Mucosa of stomach (tissue), 1 donor: ENCODE data around the gene MRPL50.

Experiments
- H3K27me3 ChIP-seq: one replicate; pipeline ENCODE4 v1.7.0; 2013; ENCODE audit warnings: mild to moderate bottlenecking, low read length; ENCODE audit not compliant: control insufficient read depth, insufficient read depth
- H3K36me3 ChIP-seq: one replicate; pipeline ENCODE4 v1.7.0; 2013; ENCODE audit warnings: low read length; ENCODE audit not compliant: control insufficient read depth, insufficient read depth
- H3K4me1 ChIP-seq: one replicate; pipeline ENCODE4 v1.7.0; 2013; ENCODE audit warnings: mild to moderate bottlenecking, low read length; ENCODE audit not compliant: control insufficient read depth, insufficient read depth
- H3K4me3 ChIP-seq: one replicate; pipeline ENCODE4 v1.7.0; 2013; ENCODE audit warnings: low read length
- H3K9ac ChIP-seq: one replicate; pipeline ENCODE4 v1.7.0; 2013; ENCODE audit warnings: mild to moderate bottlenecking, low read length, moderate library complexity
- H3K9me3 ChIP-seq: one replicate; pipeline ENCODE4 v1.7.0; 2013; ENCODE audit warnings: mild to moderate bottlenecking, low read length, moderate library complexity; ENCODE audit not compliant: control insufficient read depth
- donor health status: Pancreatic carcinoma.

The MRPL50 gene

GRCh38 chr9:101367323-101367722 is 31.1 kb downstream of the MRPL50 start:
- Histone ChIP-seq H3K36me3 (no peaks in the 10 kb centered on the region), H3K9me3 (no peaks in the 10 kb centered on the region), H3K4me3 (no peak overlapping the region), H3K9ac (no peak overlapping the region), H3K4me1 (no peaks in the 10 kb centered on the region), H3K27me3 (no peaks in the 10 kb centered on the region)

DNA sequence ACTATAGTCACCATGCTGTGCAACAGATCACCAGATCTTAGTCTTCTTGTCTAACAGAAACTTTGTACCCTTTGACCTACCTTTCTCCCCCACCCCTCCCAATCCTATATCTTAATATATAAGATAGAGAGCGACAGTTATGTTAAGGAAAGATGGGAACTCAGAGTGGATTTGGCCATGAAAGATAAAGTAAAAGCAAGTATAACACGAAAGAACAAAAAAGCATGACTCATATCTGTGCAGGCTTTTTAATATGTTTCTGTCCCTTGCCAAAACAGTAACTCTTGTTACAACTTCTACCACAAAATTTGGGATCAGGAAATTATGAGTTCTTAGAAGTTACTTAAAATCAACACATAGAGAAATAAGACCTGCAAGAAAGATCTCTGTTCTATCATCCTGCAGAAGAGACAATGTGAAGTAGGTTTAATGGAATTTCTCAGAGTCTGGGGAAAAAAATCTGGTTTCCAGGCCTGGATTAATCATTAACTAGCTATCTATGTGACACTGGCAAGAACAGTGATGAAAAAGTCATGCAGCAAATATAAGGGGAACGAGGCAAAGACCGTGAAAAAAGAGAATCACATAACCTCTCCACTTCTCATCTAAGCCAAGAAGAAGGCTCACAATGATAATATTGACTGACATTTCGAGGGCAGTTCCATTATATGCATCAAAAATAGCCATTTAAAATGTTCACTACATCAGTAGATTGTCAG is 32.2 kb downstream of the MRPL50 start:
- no peaks in the 10 kb centered on the region for H3K27me3 ChIP-seq
- no peaks in the 10 kb centered on the region for H3K4me1 ChIP-seq
- H3K4me3 ChIP-seq: no peak overlapping the region
- no peak overlapping the region for H3K9ac ChIP-seq
- no peaks in the 10 kb centered on the region for H3K36me3 ChIP-seq
- H3K9me3 ChIP-seq: no peaks in the 10 kb centered on the region

GRCh38 chr9:101365181-101365580 is 33.2 kb downstream of the MRPL50 start:
- Histone ChIP-seq H3K9me3 (no peaks in the 10 kb centered on the region), H3K27me3 (no peaks in the 10 kb centered on the region), H3K4me3 (no peak overlapping the region), H3K9ac (no peak overlapping the region), H3K4me1 (no peaks in the 10 kb centered on the region), H3K36me3 (no peaks in the 10 kb centered on the region)

- Histone ChIP-seq H3K9ac (no peak overlapping the region), H3K27me3 (no peaks in the 10 kb centered on the region), H3K36me3 (no peaks in the 10 kb centered on the region), H3K4me3 (no peak overlapping the region), H3K4me1 (no peaks in the 10 kb centered on the region), H3K9me3 (no peaks in the 10 kb centered on the region)
Measured at GRCh38 chr9:101362450-101362849, 36.0 kb downstream of the MRPL50 start.

DNA sequence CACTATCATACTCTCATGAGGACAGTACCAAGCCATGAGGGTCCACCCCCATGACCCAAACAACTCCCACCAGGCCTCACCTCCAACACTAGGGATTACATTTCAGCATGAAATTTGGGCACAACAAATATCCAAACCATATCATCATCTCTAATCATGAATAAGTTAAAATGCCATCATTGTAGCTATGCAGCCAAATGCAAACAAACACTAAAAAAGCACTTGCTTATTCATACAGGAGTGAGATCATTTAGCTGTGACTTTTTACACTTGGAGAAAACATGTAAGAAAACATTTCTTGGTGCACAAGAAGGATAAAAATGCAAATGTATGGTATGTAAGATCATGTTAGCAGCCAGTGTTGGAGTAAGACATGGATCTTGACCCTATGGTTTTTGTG is 37.8 kb downstream of the MRPL50 start:
- no peak overlapping the region for H3K9ac ChIP-seq
- peaks cover 3% of the 10 kb centered on the region for H3K4me1 ChIP-seq
- no peaks in the 10 kb centered on the region for H3K36me3 ChIP-seq
- H3K27me3 ChIP-seq: no peaks in the 10 kb centered on the region
- H3K9me3 ChIP-seq: no peaks in the 10 kb centered on the region
- no peak overlapping the region for H3K4me3 ChIP-seq

- H3K27me3 ChIP-seq: no peaks in the 10 kb centered on the region
- H3K36me3 ChIP-seq: no peaks in the 10 kb centered on the region
- H3K9ac ChIP-seq: no peak overlapping the region
- no peak overlapping the region for H3K4me3 ChIP-seq
- H3K9me3 ChIP-seq: no peaks in the 10 kb centered on the region
- H3K4me1 ChIP-seq: peaks cover 11% of the 10 kb centered on the region
Measured at GRCh38 chr9:101359679-101360078, 38.7 kb downstream of the MRPL50 start.

GRCh38 chr9:101356619-101357018 is 41.8 kb downstream of the MRPL50 start:
- Histone ChIP-seq H3K9ac (no peak overlapping the region), H3K36me3 (no peaks in the 10 kb centered on the region), H3K4me1 (peaks cover 28% of the 10 kb centered on the region), H3K9me3 (no peaks in the 10 kb centered on the region), H3K27me3 (no peaks in the 10 kb centered on the region), H3K4me3 (no peak overlapping the region)

DNA sequence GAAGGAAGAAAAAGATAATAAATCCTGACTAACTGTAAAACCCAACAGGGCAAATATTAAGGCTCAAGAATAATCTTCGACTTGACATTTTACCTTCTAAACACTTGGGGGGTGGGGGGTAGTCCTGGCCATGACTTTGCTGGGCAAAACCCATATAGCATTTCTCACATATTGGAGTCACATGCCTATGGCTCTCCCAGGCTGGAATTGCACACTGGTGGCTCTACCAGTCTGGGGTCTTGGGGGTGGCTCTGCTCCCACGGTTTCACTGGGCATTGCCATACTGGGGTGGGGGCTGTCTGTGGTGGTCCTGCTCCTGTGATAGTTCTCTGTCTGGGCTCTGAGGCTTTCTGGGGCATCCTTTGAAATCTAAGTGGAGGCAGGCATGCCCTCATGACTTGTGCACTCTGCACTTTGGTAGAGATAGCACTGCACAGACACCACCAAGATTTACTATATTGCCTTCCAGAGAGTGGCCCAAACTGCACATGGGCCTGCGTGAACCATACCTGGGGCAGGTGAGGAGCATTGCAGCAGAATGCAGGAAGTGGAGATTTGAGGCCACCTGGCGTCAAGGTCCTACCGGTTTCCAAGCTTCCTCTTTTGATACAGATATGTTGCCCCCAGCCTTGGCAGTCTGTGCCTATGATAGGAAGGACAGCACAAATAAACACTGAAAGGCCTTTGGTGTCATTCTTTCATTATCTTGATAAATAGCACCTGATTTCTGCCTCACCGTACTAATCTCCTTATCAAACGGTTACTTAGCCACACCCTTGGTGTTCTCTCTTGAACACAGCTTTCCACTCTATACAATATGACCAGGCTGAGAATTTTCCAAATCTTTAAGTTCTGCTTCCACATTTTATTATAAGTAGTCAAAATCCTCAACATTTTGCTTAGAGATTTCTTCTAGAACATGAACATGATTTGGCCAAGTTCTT is 43.4 kb downstream of the MRPL50 start:
- H3K36me3 ChIP-seq: no peaks in the 10 kb centered on the region
- H3K4me1 ChIP-seq: peaks cover 28% of the 10 kb centered on the region
- H3K4me3 ChIP-seq: no peak overlapping the region
- no peaks in the 10 kb centered on the region for H3K27me3 ChIP-seq
- H3K9ac ChIP-seq: no peak overlapping the region
- no peaks in the 10 kb centered on the region for H3K9me3 ChIP-seq

GRCh38 chr9:101354143-101354764 is 44.2 kb downstream of the MRPL50 start:
- H3K4me1 ChIP-seq: peaks cover 28% of the 10 kb centered on the region
- H3K36me3 ChIP-seq: no peaks in the 10 kb centered on the region
- no peak overlapping the region for H3K4me3 ChIP-seq
- H3K9me3 ChIP-seq: no peaks in the 10 kb centered on the region
- no peak overlapping the region for H3K9ac ChIP-seq
- no peaks in the 10 kb centered on the region for H3K27me3 ChIP-seq

DNA sequence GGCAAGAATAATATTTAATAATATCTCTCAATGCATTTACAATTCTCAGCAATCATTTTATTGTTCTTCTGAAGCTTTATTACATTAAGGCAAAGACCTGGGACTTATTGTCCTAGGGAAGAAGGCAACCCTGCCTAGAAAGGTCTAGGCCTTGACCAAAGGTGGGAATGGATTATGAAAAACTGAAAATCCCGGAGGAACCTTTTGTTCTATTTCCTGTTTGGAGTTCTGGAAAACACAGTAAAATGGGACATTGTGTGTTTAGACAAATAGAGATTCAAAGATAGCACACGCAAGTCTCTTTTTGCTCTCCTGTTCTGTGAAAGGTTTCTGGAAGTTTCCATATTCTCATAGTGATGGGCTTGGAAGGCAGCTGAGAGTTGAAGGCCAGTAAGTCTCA is 44.7 kb downstream of the MRPL50 start:
- no peaks in the 10 kb centered on the region for H3K27me3 ChIP-seq
- H3K4me3 ChIP-seq: no peak overlapping the region
- H3K4me1 ChIP-seq: peaks cover 28% of the 10 kb centered on the region
- no peaks in the 10 kb centered on the region for H3K36me3 ChIP-seq
- no peaks in the 10 kb centered on the region for H3K9me3 ChIP-seq
- no peak overlapping the region for H3K9ac ChIP-seq

DNA sequence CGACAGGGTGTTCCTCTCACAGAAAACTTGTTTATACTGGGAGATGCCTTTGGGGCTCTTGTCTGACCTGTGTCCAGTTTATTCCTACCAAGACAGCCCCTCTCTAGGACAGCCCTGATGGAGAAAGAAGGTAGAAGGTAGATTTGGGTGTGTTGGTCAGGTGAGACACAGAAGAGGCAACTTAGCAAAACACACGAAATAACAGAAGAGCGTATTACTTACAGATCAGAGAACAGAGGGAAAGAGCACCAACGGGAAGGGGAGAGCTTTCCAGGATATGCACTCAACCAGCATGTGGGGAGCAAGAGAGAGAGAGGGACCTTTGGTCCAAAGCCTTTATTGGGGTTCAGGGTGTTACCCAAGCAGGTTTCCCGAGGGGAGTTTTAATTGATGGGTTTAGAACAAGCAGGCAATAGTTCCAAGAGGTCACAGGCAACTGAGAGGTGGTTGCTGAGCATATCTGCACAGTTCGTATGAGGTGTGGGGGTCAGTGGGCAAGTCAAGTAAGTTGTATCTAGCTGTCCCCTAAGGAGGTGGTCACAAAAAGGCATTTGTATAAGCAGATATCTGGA is 45.4 kb downstream of the MRPL50 start:
- H3K4me1 ChIP-seq: peaks cover 28% of the 10 kb centered on the region
- H3K9me3 ChIP-seq: no peaks in the 10 kb centered on the region
- no peaks in the 10 kb centered on the region for H3K36me3 ChIP-seq
- no peak overlapping the region for H3K4me3 ChIP-seq
- H3K27me3 ChIP-seq: no peaks in the 10 kb centered on the region
- no peak overlapping the region for H3K9ac ChIP-seq

- no peaks in the 10 kb centered on the region for H3K9me3 ChIP-seq
- H3K27me3 ChIP-seq: no peaks in the 10 kb centered on the region
- H3K4me1 ChIP-seq: peaks cover 23% of the 10 kb centered on the region
- no peaks in the 10 kb centered on the region for H3K36me3 ChIP-seq
- H3K4me3 ChIP-seq: no peak overlapping the region
- H3K9ac ChIP-seq: no peak overlapping the region
Measured at GRCh38 chr9:101350285-101350684, 48.1 kb downstream of the MRPL50 start.
